GM12892 (cell line): ENCODE data around the gene OR6T1.

Experiments used
- DNase-seq: peaks from one replicate; pipeline ENCODE4 v3.0.0; 2011; ENCODE audit not compliant: insufficient read length
- FAIRE-seq: peaks from 2 replicates; lab custom pipeline; 2011; peaks lifted over from hg19 to GRCh38; lab: Jason Lieb, UNC
- POLR2A ChIP-seq: IDR thresholded peaks from 2 replicates; pipeline ENCODE4 v1.6.1; 2011; ENCODE audit warnings: low read depth, low read length, control low read depth
- POLR2AphosphoS5 ChIP-seq: IDR thresholded peaks from 2 replicates; pipeline ENCODE4 v1.6.1; 2011; ENCODE audit warnings: low read depth, low read length, control low read depth
- TAF1 ChIP-seq: IDR thresholded peaks from 2 replicates; pipeline ENCODE4 v1.6.1; 2011; ENCODE audit warnings: low read depth, mild to moderate bottlenecking, control low read depth, low read length, borderline replicate concordance

Gene OR6T1

GRCh38 chr11:123904932-123905331, 38.7 kb downstream of the OR6T1 start:
- DNase-seq (no peak), FAIRE-seq (no peak)
- TF ChIP-seq POLR2AphosphoS5, result no peak
- no peak for TF ChIP-seq POLR2A
- no peak for TF ChIP-seq TAF1

- DNase-seq (no peak), FAIRE-seq (peak; percentile 85)
- TF ChIP-seq TAF1, result no peak
- no peak for TF ChIP-seq POLR2A
Observed at GRCh38 chr11:123903932-123904331, 39.7 kb downstream of the OR6T1 start.

GRCh38 chr11:123901867-123902266, 41.8 kb downstream of the OR6T1 start, which contains the start of gene OR8D4:
Gene OR8D4 (plus strand): TSS chr11:123902167. CDS start chr11:123906432, 4,265 bp downstream.
- DNase-seq, result no peak
- TF ChIP-seq POLR2A (no peak), TAF1 (no peak), POLR2AphosphoS5 (no peak)
- no peak for FAIRE-seq

GRCh38 chr11:123899792-123900191, 43.8 kb downstream of the OR6T1 start:
- DNase-seq, result no peak
- FAIRE-seq, result no peak
- TF ChIP-seq POLR2A, result no peak
- TF ChIP-seq POLR2AphosphoS5, result no peak
- no peak for TF ChIP-seq TAF1
